ENCODE results near the gene GON7.
"Not testable (repeated sequence)": the region's sequence is repeated elsewhere in the genome, so short reads cannot be mapped to it uniquely, and the experiment has no call there.

Gene GON7

DNA sequence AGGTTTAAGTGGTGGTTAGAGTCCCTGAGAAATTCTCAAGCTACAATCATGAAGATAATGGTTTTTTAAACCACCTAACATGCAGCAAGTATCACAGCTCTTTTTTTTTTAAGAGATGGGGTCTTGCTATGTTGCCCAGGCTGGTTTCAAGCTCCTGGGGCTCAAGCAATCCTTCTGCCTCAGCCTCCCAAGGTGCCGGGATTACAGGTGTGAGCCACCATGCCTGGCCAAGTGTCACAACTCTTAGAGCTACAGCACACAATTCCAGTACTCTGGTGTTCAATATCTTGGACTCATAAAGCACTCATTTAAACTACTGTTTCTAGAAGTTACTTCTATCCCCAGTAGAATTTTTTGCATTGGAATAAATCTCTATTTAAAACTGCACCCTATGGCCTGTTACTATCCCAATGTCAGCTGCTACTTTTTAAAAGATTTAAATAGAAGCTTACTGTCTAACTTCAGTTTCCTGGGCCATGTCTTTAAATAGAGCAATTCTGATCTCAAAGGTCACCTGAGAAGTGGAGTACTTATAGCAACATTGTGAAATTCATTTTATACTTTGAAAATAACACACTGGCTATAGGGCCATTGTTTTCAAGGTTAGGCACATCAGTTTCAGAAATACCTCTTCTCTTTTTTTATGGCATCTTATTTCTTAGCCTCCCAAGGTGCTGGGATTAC lies 11.4 kb downstream of the GON7 start:
- DNase-seq, result no peak

GRCh38 chr14:93186956-93187355 lies 19.9 kb downstream of the GON7 start:
- no peak for DNase-seq

- no peak for DNase-seq
Measured at GRCh38 chr14:93186466-93186865, 20.4 kb downstream of the GON7 start.

DNA sequence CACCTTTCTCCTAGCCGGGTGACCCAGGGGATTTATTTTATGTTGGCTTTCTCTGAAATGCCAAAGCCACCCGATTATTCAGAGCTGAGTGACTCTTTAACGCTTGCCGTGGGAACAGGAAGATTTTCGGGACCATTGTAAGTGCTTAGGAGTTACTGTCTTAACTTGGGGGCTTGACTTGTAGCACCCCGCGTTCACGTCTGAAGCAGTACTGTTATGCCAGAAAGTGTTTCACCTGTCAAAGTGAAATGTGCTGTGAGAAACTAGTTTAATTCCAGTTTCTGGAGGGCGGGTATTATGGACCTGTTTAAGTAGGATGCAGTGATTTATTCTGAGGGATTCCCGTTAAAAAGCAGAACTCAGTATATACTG lies 21.5 kb downstream of the GON7 start:
- no peak for DNase-seq

GRCh38 chr14:93184391-93185348 lies 22.2 kb downstream of the GON7 start, which contains the start of the genes LYSET and MOAP1:
TSS of gene LYSET (plus strand) at chr14:93185317. CDS start at chr14:93185406, 89 bp downstream.
TSS of gene MOAP1 (minus strand) at chr14:93184897. CDS start at chr14:93184242, 655 bp downstream.
- no peak for DNase-seq

DNA sequence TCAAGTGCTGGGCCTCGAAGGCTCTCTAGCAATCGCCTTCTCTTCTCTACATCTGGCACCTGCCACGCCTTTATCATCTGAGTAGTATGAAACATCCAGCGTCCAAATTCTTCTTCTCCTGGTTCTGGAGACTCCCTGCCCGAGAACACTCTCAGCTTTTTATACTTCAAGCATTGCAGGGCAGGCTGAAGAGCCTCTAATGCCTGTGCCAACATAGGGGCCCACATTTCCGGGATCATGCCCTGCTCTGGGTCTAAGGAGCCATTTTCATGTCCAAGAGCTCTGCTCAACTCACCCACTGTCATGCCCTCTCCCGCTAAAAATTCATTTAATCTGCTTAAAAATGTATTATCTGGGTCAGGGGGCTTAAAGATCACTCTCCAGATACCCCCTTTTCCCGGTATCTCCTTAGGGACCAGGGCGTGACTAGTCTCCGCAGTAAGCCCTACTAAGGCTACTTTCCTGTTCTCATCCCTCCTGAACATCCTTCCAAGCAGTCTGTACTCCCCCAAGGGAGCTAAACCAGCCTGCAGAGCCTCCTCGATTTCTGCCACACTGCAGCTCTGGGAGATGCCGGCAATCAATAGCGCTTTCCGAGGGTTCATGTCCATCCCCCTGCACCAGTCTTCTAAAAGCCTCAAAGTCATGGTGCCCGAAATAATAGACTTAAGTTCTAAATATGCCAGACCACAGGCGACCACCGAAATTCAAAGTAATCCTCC lies 23.1 kb downstream of the GON7 start:
- DNase-seq, result no peak

DNA sequence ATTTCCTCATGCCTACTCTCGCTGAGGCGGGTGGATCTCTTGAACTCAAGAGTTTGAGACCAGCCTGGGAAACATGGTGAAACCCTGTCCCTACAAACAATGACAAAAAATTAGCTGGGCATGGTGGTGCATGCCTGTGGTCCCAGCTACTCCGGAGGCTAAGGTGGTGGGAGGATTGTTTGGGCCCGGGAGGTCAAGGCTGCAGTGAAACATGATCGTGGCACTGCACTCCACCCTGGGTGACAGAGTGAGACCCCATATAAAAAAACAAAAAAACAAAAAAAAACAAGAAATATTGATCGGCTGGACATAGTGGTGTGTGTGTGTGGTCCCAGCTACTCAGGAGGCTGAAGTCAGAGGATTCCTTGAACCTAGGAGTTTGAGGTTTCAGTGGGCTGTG lies 31.4 kb downstream of the GON7 start:
- no peak for DNase-seq

GRCh38 chr14:93174731-93175130 lies 32.1 kb downstream of the GON7 start:
- DNase-seq, result not testable (repeated sequence)

DNA sequence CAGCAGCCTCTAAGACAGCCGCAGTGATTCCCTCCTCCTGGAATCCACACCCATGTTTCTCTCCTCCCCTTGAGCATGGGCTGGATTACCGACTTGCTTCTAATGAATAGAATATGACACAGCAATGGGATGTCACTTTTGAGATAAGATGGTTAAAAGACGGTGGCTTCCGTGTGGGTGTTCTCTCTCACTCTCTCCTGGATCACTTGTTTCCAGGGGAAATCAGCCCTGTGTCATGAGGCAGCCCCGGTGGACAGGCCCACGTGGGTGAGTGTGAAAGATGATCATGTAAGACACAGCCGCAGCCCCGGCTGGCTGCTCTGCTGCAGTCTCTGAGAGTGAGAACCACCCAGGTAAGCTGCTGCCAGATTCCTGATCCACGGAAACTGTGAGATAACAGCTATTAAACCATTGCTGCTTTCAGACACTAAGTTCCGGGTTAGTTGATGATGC lies 32.9 kb downstream of the GON7 start:
- no peak for DNase-seq

GRCh38 chr14:93171376-93171775 lies 35.5 kb downstream of the GON7 start:
- DNase-seq, result no peak

DNA sequence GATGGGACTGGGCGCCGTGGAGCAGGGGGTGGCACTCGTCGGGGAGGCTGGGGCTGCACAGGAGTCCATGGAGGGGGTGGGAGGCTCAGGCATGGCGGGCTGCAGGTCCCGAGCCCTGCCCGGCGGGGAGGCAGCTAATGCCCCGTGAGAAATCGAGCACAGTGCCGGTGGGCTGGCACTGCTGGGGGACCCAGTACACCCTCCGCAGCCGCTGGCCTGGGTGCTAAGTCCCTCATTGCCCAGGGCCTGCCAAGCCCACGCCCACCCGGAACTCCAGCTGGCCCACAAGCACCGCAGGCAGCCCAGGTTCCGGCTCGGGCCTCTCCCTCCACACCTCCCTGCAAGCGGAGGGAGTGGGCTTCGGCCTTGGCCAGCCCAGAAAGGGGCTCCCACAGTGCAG lies 36.7 kb downstream of the GON7 start:
- not testable (repeated sequence) for DNase-seq

DNA sequence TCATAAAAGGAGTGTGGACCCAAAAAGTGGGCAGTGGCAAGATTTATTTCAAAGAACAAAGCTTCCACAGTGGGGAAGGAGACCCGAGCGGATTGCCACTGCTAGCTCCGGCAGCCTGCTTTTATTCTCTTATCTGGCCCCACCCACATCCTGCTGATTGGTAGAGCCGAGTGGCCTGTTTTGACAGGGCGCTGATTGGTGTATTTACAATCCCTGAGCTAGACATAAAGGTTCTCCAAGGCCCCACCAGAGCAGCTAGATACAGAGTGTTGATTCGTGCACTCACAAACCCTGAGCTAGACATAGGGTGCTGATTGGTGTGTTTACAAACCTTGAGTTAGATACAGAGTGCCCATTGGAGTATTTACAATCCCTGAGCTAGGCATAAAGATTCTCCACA lies 37.2 kb downstream of the GON7 start:
- DNase-seq, result not testable (repeated sequence)

GRCh38 chr14:93168610-93169009 lies 38.3 kb downstream of the GON7 start:
- DNase-seq, result not testable (repeated sequence)

DNA sequence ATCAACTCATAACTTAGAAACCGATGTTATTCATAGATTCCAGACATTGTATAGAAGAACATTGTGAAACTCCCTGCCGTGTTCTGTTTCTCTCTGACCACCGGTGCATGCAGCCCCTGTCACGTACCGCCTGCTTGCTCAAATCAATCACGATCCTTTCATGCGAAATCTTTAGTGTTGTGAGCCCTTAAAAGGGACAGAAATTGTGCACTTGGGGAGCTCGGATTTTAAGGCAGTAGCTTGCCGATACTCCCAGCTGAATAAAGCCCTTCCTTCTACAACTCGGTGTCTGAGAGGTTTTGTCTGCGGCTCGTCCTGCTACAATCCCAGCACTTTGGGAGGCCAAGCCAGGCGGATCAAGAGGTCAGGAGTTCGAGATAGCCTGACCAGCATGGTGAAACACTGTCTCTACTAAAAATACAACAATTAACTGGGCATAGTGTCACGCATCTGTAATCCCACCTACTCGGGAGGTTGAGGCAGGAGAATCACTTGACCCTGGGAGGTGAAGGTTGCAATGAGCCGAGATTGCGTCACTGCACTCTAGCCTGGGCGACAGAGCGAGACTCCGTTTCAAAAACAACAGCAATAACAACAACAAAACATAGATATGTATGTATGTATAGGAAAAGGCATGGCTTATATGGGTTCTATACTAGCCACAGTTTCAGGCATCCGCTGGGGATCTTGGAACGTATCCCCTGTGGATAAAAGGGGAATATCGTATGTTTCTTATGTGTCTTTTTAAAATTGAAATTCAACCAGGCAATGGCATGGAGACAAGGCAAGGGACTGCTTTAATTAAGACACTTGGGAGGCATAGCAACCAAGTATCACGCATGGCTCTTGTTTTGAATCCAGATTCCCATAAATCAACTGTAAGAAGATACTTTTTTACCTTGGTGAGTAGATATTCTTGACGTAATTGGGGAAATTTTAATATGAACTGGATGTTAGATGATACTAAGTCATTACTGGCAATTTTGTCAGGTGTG lies 41.3 kb downstream of the GON7 start:
- not testable (repeated sequence) for DNase-seq

DNA sequence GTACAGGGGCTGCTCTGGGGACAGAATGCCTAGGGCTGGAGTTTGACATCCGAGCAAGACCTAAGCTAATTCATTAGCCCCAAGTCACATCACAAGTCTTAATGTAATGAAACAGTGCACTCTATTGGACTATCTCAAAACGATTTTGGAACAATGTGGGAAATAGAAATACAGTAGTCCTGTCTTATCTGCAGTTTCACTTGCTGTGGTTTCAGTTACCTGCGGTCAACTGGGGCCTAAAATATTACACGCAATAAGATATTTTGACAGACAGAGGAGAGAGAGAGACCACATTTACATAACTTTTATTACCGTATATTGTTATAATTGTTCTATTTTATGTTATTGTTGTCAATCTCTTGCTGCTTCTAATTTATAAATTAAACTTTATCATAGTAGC lies 43.3 kb downstream of the GON7 start:
- no peak for DNase-seq

DNA sequence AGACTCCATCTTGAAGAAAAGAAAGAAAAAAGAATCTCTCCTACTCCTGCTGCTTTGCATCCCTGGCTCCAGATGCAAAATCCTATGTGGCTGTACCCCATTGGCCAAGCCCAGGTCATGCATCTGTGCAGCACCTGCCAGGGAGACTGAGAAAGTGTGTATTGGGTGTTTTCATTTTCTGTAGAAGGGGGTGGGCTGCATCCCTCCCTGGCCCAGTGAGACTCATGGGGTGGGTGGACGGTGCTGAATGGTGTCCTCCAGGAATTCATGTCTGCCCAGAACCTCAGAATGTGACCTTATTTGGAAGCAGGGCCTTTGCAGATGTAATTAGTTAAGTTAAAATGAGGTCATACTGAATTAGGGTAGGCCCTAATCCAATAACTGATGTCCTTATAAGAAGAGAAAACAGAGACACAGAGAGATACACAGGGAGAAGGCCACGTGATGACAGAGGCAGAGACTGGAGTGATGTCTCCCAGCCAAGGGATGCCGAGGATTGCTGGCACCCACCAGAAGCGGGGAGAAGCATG lies 45.4 kb downstream of the GON7 start:
- DNase-seq, result no peak

GRCh38 chr14:93160353-93160801 lies 46.5 kb downstream of the GON7 start:
- DNase-seq, result no peak

GRCh38 chr14:93159625-93160352 lies 47.1 kb downstream of the GON7 start:
- DNase-seq, result not testable (repeated sequence)

- DNase-seq, result not testable (repeated sequence)
Measured at GRCh38 chr14:93158349-93158748, 48.5 kb downstream of the GON7 start.

GRCh38 chr14:93156693-93157369 lies 50.0 kb downstream of the GON7 start:
- no peak for DNase-seq

Measured in NCI-H1417 treated with DMSO at 0.1 percent for 48 hours (cell line).